Measurements from ENCODE around the gene BLOC1S4. TPM values are rescaled to one million over a fixed set of nuclear protein-coding genes. Genes with fewer than 3 reads are reported as not detected.
"Not testable (repeated sequence)": the region's sequence is repeated elsewhere in the genome, so short reads cannot be mapped to it uniquely, and the experiment has no call there.

BLOC1S4 gene, protein sequence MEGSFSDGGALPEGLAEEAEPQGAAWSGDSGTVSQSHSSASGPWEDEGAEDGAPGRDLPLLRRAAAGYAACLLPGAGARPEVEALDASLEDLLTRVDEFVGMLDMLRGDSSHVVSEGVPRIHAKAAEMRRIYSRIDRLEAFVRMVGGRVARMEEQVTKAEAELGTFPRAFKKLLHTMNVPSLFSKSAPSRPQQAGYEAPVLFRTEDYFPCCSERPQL
- total RNA-seq: 10 to 100 TPM; 11.5 to 26.8 (median 15.3) TPM

DNA sequence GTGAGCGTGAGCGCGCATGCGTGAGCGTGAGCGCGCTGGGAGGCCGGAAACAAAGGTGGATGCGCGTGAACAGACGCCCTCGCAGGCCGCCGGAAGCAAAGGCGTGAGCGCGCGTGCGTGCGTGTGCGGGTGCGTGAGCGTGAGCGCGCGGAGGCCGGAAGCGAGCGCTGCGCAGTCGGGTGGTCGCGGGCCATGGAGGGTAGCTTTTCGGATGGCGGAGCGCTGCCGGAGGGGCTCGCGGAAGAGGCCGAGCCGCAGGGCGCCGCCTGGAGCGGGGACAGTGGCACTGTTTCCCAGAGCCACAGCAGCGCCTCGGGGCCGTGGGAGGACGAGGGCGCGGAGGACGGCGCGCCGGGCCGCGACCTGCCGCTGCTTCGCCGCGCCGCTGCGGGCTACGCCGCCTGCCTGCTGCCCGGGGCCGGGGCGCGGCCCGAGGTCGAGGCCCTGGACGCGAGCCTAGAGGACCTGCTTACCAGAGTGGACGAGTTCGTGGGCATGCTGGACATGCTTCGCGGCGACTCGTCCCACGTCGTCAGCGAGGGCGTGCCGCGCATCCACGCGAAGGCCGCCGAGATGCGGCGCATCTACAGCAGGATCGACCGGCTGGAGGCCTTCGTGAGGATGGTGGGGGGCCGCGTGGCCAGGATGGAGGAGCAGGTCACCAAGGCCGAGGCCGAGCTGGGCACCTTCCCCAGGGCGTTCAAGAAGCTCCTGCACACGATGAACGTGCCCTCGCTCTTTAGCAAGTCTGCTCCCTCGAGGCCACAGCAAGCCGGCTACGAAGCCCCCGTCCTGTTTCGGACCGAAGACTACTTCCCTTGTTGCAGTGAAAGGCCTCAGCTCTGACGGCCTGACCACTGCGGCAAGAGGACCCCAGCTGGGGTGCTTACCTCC, at the start of gene BLOC1S4:
Gene BLOC1S4 (plus strand): TSS at position 157 of the 894 bp plus-strand sequence. CDS start 36 bp downstream, at position 193.
- Histone ChIP-seq H3K27me3 (no peaks in the 10 kb centered on the region), H3K36me3 (no peaks in the 10 kb centered on the region), H3K27ac (peak within 1 kb of the TSS; percentile 87 to 97 (median 90)), H3K9me3 (no peaks in the 10 kb centered on the region), H3K4me1 (peaks cover 24 to 34% (median 24%) of the 10 kb centered on the region in 4 donors), H3K4me3 (peak within 1 kb of the TSS; percentile 68 to 99 (median 82))
- DNase-seq: peak; percentile 90 to 97
- WGBS, 2 donors: 0 to 1% methylated on average over 27 to 77 of the region's 109 CpGs
- ATAC-seq (ENCODE audit: low FRiP score in 2 of 2): peak; percentile 93 to 97
- no peak for TF ChIP-seq EP300 (IDR thresholded peaks at IDR 0.05)
- TF ChIP-seq, protein P1, sequence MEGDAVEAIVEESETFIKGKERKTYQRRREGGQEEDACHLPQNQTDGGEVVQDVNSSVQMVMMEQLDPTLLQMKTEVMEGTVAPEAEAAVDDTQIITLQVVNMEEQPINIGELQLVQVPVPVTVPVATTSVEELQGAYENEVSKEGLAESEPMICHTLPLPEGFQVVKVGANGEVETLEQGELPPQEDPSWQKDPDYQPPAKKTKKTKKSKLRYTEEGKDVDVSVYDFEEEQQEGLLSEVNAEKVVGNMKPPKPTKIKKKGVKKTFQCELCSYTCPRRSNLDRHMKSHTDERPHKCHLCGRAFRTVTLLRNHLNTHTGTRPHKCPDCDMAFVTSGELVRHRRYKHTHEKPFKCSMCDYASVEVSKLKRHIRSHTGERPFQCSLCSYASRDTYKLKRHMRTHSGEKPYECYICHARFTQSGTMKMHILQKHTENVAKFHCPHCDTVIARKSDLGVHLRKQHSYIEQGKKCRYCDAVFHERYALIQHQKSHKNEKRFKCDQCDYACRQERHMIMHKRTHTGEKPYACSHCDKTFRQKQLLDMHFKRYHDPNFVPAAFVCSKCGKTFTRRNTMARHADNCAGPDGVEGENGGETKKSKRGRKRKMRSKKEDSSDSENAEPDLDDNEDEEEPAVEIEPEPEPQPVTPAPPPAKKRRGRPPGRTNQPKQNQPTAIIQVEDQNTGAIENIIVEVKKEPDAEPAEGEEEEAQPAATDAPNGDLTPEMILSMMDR (IDR thresholded peaks at IDR 0.05): peak in 3 of 6 experiments; percentile 47 to 70 (median 57)
- peak; percentile 96 for TF ChIP-seq POLR2AphosphoS5 (IDR thresholded peaks at IDR 0.05)
- TF ChIP-seq POLR2A (IDR thresholded peaks at IDR 0.05): peak in 3 of 4 donors; percentile 67 to 90 (median 89)

DNA sequence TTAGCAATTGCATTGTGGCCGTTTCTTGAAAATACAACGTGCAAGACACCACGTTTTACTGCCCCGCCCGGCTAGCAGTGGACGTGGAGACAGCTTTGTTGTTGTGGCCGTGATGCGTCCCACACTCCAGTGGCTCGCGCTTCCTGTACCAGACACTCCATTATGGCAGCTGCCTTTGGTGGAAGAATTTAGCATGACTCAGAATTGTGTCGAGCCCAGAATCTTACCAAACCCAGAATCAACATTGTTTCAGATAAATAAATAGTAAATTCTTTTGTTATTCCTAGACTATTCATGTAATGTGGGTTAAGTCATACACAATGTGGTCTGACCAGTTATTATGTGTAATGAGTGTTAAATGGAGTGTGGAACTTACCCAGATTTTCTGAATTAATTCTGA, 47.6 kb upstream of the BLOC1S4 start:
- no peak overlapping the region for H3K4me3 ChIP-seq
- no peak overlapping the region for H3K27ac ChIP-seq
- H3K36me3 ChIP-seq: no peaks in the 10 kb centered on the region
- WGBS, 2 donors: 83% methylated on average over 11 of the region's 11 CpGs
- no peak for TF ChIP-seq POLR2A (IDR thresholded peaks at IDR 0.05)
- TF ChIP-seq, protein P1 (IDR thresholded peaks at IDR 0.05): no peak
- no peak for TF ChIP-seq POLR2AphosphoS5 (IDR thresholded peaks at IDR 0.05)
- no peak for TF ChIP-seq EP300 (IDR thresholded peaks at IDR 0.05)
- H3K4me1 ChIP-seq: peaks cover 6 to 16% (median 10%) of the 10 kb centered on the region in 4 donors
- DNase-seq: no peak
- peaks cover 0 to 11% (median 6%) of the 10 kb centered on the region in 4 donors for H3K27me3 ChIP-seq
- no peak for ATAC-seq (ENCODE audit: low FRiP score in 2 of 2)
- no peaks in the 10 kb centered on the region for H3K9me3 ChIP-seq

DNA sequence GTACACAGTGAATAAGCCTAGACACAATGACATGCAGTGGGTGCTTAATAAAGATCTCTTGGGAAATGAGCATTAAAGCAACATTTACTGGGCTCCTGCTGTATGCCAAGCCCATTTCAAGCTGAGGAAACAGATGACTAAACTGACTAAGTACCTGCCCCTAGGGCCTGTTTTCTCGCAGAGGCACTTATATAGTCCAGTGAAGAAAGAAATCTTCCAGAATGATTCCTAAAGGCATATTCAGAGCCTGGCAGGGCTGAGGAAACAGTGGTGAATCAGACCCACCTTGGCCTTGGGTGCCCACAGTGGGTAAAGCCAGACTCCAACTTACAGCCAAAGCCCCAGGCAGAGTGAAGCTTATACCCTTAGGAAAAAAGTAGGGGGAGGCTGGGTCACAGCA, 44.3 kb upstream of the BLOC1S4 start:
- Histone ChIP-seq H3K27me3 (no peaks in the 10 kb centered on the region), H3K36me3 (peaks cover 0 to 10% (median 0%) of the 10 kb centered on the region in 4 donors), H3K27ac (no peak overlapping the region), H3K9me3 (no peaks in the 10 kb centered on the region), H3K4me1 (peaks cover 21 to 30% (median 21%) of the 10 kb centered on the region in 4 donors), H3K4me3 (no peak overlapping the region)
- ATAC-seq (ENCODE audit: low FRiP score in 2 of 2) (no peak), DNase-seq (no peak)
- TF ChIP-seq EP300 (IDR thresholded peaks at IDR 0.05) (no peak), POLR2AphosphoS5 (IDR thresholded peaks at IDR 0.05) (no peak), POLR2A (IDR thresholded peaks at IDR 0.05) (no peak)
- TF ChIP-seq, protein P1 (IDR thresholded peaks at IDR 0.05): no peak
- WGBS, 2 donors: 89 to 100% methylated on average over 1 of the region's 1 CpG

DNA sequence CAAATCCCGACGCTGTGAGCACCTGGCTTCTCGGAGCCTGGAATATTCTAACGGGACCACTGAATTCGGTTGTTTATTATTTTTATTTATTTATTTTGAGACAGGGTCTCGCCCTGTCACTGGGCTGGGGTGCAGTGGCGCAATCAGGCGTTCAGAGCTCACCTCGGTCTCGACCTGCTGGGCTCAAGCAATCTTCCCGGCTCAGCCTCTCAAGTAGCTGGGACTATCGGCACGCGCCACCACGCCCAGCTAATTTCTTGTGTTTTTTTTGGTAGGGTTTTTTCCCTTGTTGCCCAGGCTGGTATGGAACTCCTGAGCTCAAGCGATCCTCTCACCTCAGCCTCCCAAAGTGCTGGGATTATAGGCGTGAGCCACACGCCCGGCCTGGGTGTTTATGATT, 43.8 kb upstream of the BLOC1S4 start:
- Histone ChIP-seq H3K4me1 (peaks cover 26 to 35% (median 26%) of the 10 kb centered on the region in 4 donors), H3K4me3 (no peak overlapping the region), H3K36me3 (peaks cover 0 to 10% (median 0%) of the 10 kb centered on the region in 4 donors), H3K9me3 (no peaks in the 10 kb centered on the region), H3K27ac (no peak overlapping the region), H3K27me3 (no peaks in the 10 kb centered on the region)
- TF ChIP-seq POLR2AphosphoS5 (IDR thresholded peaks at IDR 0.05): no peak
- no peak for TF ChIP-seq EP300 (IDR thresholded peaks at IDR 0.05)
- no peak for TF ChIP-seq POLR2A (IDR thresholded peaks at IDR 0.05)
- TF ChIP-seq, protein P1 (IDR thresholded peaks at IDR 0.05): no peak
- ATAC-seq (ENCODE audit: low FRiP score in 2 of 2) (no peak), DNase-seq (no peak)
- 94 to 96% methylated on average over 19 of the region's 19 CpGs for WGBS, 2 donors

DNA sequence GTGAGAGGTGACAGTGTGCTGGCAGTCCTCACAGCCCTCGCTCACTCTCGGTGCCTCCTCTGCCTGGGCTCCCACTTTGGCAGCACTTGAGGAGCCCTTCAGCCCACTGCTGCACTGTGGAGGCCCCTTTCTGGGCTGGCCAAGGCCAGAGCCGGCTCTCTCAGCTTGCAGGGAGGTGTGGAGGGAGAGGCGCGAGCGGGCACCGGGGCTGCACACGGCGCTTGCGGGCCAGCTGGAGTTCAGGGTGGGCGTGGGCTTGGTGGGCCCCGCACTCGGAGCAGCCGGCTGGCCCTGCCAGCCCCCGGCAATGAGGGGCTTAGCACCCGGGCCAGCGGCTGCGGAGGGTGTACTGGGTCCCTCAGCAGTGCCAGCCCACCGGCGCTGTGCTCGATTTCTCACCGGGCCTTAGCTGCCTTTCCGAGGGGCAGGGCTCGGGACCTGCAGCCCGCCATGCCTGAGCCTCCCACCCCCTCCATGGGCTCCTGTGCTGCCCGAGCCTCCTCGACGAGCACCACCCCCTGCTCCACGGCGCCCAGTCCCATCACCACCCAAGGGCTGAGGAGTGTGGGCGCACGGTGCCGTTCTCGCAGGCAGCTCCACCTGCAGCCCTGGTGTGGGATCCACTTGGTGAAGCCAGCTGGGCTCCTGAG, 43.3 kb upstream of the BLOC1S4 start:
- not testable (repeated sequence) for H3K36me3 ChIP-seq; H3K27me3 ChIP-seq; H3K9me3 ChIP-seq; ATAC-seq (ENCODE audit: low FRiP score in 2 of 2)
- DNase-seq: peak in 1 of 2 donors; percentile 81
- Histone ChIP-seq H3K27ac (peak overlapping the region; percentile 79 to 92 (median 82)), H3K4me1 (peaks cover 29 to 40% (median 31%) of the 10 kb centered on the region in 4 donors), H3K4me3 (peak overlapping the region in 1 of 4 donors; percentile 87)
- WGBS, 2 donors: 97 to 98% methylated on average over 23 to 25 of the region's 34 CpGs

Data from upper lobe of left lung (tissue), 6 donors.